KOPT-K1 (cell line): ENCODE measurements around the gene MEPCE.
"Not testable (repeated sequence)": the region's sequence is repeated elsewhere in the genome, so short reads cannot be mapped to it uniquely, and the experiment has no call there.

Experiments used
- H3K27ac ChIP-seq: fragments of 200-600 bp; sonication (generic); 2 replicates; pipeline ENCODE4 v1.5.1; 2016; ENCODE audit warnings: antibody characterized with exemption, mild to moderate bottlenecking, low read depth, low read length; ENCODE audit not compliant: poor library complexity, severe bottlenecking
- H3K36me3 ChIP-seq: fragments of 200-600 bp; sonication (generic); 2 replicates; pipeline ENCODE4 v1.5.1; 2017; ENCODE audit warnings: antibody characterized with exemption, mild to moderate bottlenecking, low read length, moderate library complexity; ENCODE audit not compliant: insufficient read depth
- H3K9me3 ChIP-seq: fragments of 200-600 bp; sonication (generic); 2 replicates; pipeline ENCODE4 v1.5.1; 2017; ENCODE audit warnings: antibody characterized with exemption, low read length, mild to moderate bottlenecking; ENCODE audit not compliant: insufficient read depth, poor library complexity, severe bottlenecking

The MEPCE gene

GRCh38 chr7:100437150-100438100 lies 7.8 kb downstream of the MEPCE start:
- H3K9me3 ChIP-seq, result no peaks in the 10 kb centered on the region
- H3K36me3 ChIP-seq, result peaks cover 34% of the 10 kb centered on the region
- H3K27ac ChIP-seq, result peak overlapping the region; percentile 99

- Histone ChIP-seq H3K27ac (no peak overlapping the region), H3K9me3 (no peaks in the 10 kb centered on the region), H3K36me3 (peaks cover 27% of the 10 kb centered on the region)
These were observed 8.5 kb downstream of the MEPCE start for GRCh38 chr7:100438172-100438571.

- H3K9me3 ChIP-seq, H3K27ac ChIP-seq: not testable (repeated sequence)
- H3K36me3 ChIP-seq, result peaks cover 21% of the 10 kb centered on the region
These were observed 9.1 kb downstream of the MEPCE start for GRCh38 chr7:100438731-100439130.

- H3K9me3 ChIP-seq, H3K27ac ChIP-seq: not testable (repeated sequence)
- peaks cover 16% of the 10 kb centered on the region for H3K36me3 ChIP-seq
These were observed 9.6 kb downstream of the MEPCE start for GRCh38 chr7:100439244-100439643.

GRCh38 chr7:100441641-100442535 lies 12.3 kb downstream of the MEPCE start:
- H3K36me3 ChIP-seq, result no peaks in the 10 kb centered on the region
- H3K9me3 ChIP-seq, result no peaks in the 10 kb centered on the region
- no peak overlapping the region for H3K27ac ChIP-seq

- no peaks in the 10 kb centered on the region for H3K36me3 ChIP-seq
- H3K9me3 ChIP-seq, result no peaks in the 10 kb centered on the region
- peak overlapping the region; percentile 86 for H3K27ac ChIP-seq
These were observed 13.6 kb downstream of the MEPCE start for GRCh38 chr7:100443096-100443840.

- Histone ChIP-seq H3K36me3 (no peaks in the 10 kb centered on the region), H3K9me3 (no peaks in the 10 kb centered on the region), H3K27ac (peak overlapping the region; percentile 86)
These were observed 15.0 kb downstream of the MEPCE start for GRCh38 chr7:100444311-100445278.

- peak overlapping the region; percentile 86 for H3K27ac ChIP-seq
- no peaks in the 10 kb centered on the region for H3K36me3 ChIP-seq
- H3K9me3 ChIP-seq, result no peaks in the 10 kb centered on the region
These were observed 16.4 kb downstream of the MEPCE start for GRCh38 chr7:100446040-100446439.

GRCh38 chr7:100447363-100447762 lies 17.7 kb downstream of the MEPCE start:
- H3K27ac ChIP-seq, H3K36me3 ChIP-seq, H3K9me3 ChIP-seq: not testable (repeated sequence)

- Histone ChIP-seq H3K36me3 (no peaks in the 10 kb centered on the region), H3K9me3 (no peaks in the 10 kb centered on the region), H3K27ac (no peak overlapping the region)
These were observed 19.7 kb downstream of the MEPCE start for GRCh38 chr7:100449190-100449795.

- no peaks in the 10 kb centered on the region for H3K36me3 ChIP-seq
- no peaks in the 10 kb centered on the region for H3K9me3 ChIP-seq
- H3K27ac ChIP-seq, result no peak overlapping the region
These were observed 22.9 kb downstream of the MEPCE start for GRCh38 chr7:100452513-100452912.

- not testable (repeated sequence) for H3K36me3 ChIP-seq, H3K9me3 ChIP-seq
- H3K27ac ChIP-seq, result peak overlapping the region; percentile 55
These were observed 24.2 kb downstream of the MEPCE start for GRCh38 chr7:100453854-100454253.

GRCh38 chr7:100455206-100455605 lies 25.6 kb downstream of the MEPCE start:
- Histone ChIP-seq H3K9me3 (no peaks in the 10 kb centered on the region), H3K27ac (peak overlapping the region; percentile 55), H3K36me3 (no peaks in the 10 kb centered on the region; the same call in 1 of the 2 replicates)
